Liver (tissue), 9 donors: Measurements from ENCODE around the gene THOC1. TPM values are rescaled to one million over a fixed set of nuclear protein-coding genes. Genes with fewer than 3 reads are reported as not detected.
"Not testable (repeated sequence)": the region's sequence is repeated elsewhere in the genome, so short reads cannot be mapped to it uniquely, and the experiment has no call there.

ENCODE experiments used
- DNase-seq: peaks from one replicate; pipeline ENCODE4 v3.0.0-alpha.2; 2017; ENCODE audit warnings: low spot score
- H3K27ac ChIP-seq, 2 donors: one replicate each; pipeline ENCODE4 v1.7.0; 2013; ENCODE audit warnings: inconsistent platforms in 2 of 2, low read length in 2 of 2, control low read depth in 1 of 2, low read depth in 1 of 2, mild to moderate bottlenecking in 1 of 2
- H3K27me3 ChIP-seq, 4 donors: one replicate each; pipeline versions ENCODE4 v1.6.1 to v1.7.0; 2013; ENCODE audit warnings: low read length in 3 of 4, inconsistent platforms in 1 of 4, mild to moderate bottlenecking in 1 of 4, moderate library complexity in 1 of 4; ENCODE audit not compliant: control insufficient read depth in 4 of 4, insufficient read depth in 4 of 4
- H3K36me3 ChIP-seq, 4 donors: one replicate each; pipeline versions ENCODE4 v1.6.1 to v1.7.0; 2013; ENCODE audit warnings: low read length in 3 of 4, mild to moderate bottlenecking in 3 of 4, low read depth in 1 of 4, moderate library complexity in 1 of 4; ENCODE audit not compliant: control insufficient read depth in 4 of 4, insufficient read depth in 3 of 4
- H3K4me1 ChIP-seq, 4 donors: one replicate each; pipeline versions ENCODE4 v1.6.1 to v1.7.0; 2013; ENCODE audit warnings: low read length in 3 of 4, mild to moderate bottlenecking in 3 of 4, moderate library complexity in 1 of 4; ENCODE audit not compliant: control insufficient read depth in 4 of 4, insufficient read depth in 4 of 4
- H3K4me3 ChIP-seq, 3 donors: one replicate each; pipeline versions ENCODE4 v1.6.1 to v1.7.0; 2013; ENCODE audit warnings: low read length in 3 of 3, control low read depth in 1 of 3, low read depth in 1 of 3, mild to moderate bottlenecking in 1 of 3
- H3K9ac ChIP-seq, 2 donors: one replicate each; pipeline ENCODE4 v1.7.0; 2013; ENCODE audit warnings: low read length in 2 of 2, mild to moderate bottlenecking in 2 of 2, moderate library complexity in 2 of 2, control low read depth in 1 of 2, low read depth in 1 of 2
- H3K9me3 ChIP-seq, 4 donors: one replicate each; pipeline versions ENCODE4 v1.6.1 to v1.7.0; 2013; ENCODE audit warnings: low read length in 3 of 4; ENCODE audit not compliant: control insufficient read depth in 4 of 4
- ATF3 ChIP-seq: IDR thresholded peaks from 2 replicates; pipeline ENCODE4 v1.6.1; 2016; ENCODE audit warnings: antibody characterized with exemption
- EGR1 ChIP-seq, 2 donors: IDR thresholded peaks; 2 replicates each; pipeline ENCODE4 v1.6.1; 2016 to 2018; ENCODE audit warnings: antibody characterized with exemption in 2 of 2, low read depth in 2 of 2
- FOXA1 ChIP-seq: IDR thresholded peaks from 2 replicates; pipeline ENCODE4 v1.6.1; 2016; ENCODE audit warnings: antibody characterized with exemption
- GABPA ChIP-seq, 2 donors: IDR thresholded peaks in 1 of 2; conservative IDR thresholded peaks in 1 of 2; 2 replicates each; pipeline ENCODE4 v1.6.1; 2016; ENCODE audit warnings: antibody characterized with exemption in 2 of 2, mild to moderate bottlenecking in 1 of 2, moderate library complexity in 1 of 2
- HNF4A ChIP-seq, 2 donors: conservative IDR thresholded peaks; 2 replicates each; pipeline ENCODE4 v1.6.1; 2016; ENCODE audit warnings: antibody characterized with exemption in 2 of 2, mild to moderate bottlenecking in 2 of 2
- HNF4G ChIP-seq: IDR thresholded peaks from 2 replicates; pipeline ENCODE4 v1.6.1; 2016; ENCODE audit warnings: antibody characterized with exemption
- NR2F2 ChIP-seq: IDR thresholded peaks from 2 replicates; pipeline ENCODE4 v1.6.1; 2016; ENCODE audit warnings: antibody characterized with exemption
- RAD21 ChIP-seq, 2 donors: IDR thresholded peaks; 2 replicates each; pipeline ENCODE4 v1.6.1; 2016; ENCODE audit warnings: antibody characterized with exemption in 2 of 2, mild to moderate bottlenecking in 2 of 2
- RXRA ChIP-seq, 2 donors: IDR thresholded peaks; 2 replicates each; pipeline ENCODE4 v1.6.1; 2017 to 2018; ENCODE audit warnings: antibody characterized with exemption in 2 of 2, mild to moderate bottlenecking in 1 of 2
- SP1 ChIP-seq: IDR thresholded peaks from 2 replicates; pipeline ENCODE4 v1.6.1; 2018; ENCODE audit warnings: antibody characterized with exemption, mild to moderate bottlenecking
- TAF1 ChIP-seq: conservative IDR thresholded peaks from 2 replicates; pipeline ENCODE4 v1.6.1; 2016; ENCODE audit warnings: antibody characterized with exemption, mild to moderate bottlenecking
- YY1 ChIP-seq: IDR thresholded peaks from 2 replicates; pipeline ENCODE4 v1.6.1; 2016; ENCODE audit warnings: antibody characterized with exemption, mild to moderate bottlenecking
- ZBTB33 ChIP-seq: IDR thresholded peaks from 2 replicates; pipeline ENCODE4 v1.6.1; 2016; ENCODE audit warnings: antibody characterized with exemption
- WGBS: extraction: QIAGEN DNeasy Blood & Tissue Kit; methylation state at CpG from one replicate; pipeline ENCODE4 v1.1.7; 2013; 5-methylcytosine and 5-hydroxymethylcytosine counted together
- polyA plus RNA-seq, 2 donors: library from polyadenylated mRNA; stranded (reverse) in 1 of 2; unstranded in 1 of 2; fragments of 200-250 nt in 1 of 2; fragments of >200 nt in 1 of 2; fragmentation: Nextera tagmentation in 1 of 2; extraction: Ambion mirVana in 1 of 2; gene quantifications; one replicate each; pipeline versions ENCODE4 v1.2.1 to v1.2.3, GENCODE V29; 2013 to 2015
- total RNA-seq, 2 donors: library from RNA; depleted of rRNA; stranded (reverse); fragments of >200 nt; gene quantifications; one replicate each; pipeline ENCODE4 v1.2.3, GENCODE V29; 2014
- TF ChIP-seq, protein P1 (sequence below): IDR thresholded peaks from 2 replicates; pipeline ENCODE4 v1.6.1; 2016; ENCODE audit warnings: antibody characterized with exemption
- TF ChIP-seq, protein P2 (sequence below): fragments of 150-350 bp; IDR thresholded peaks from 2 replicates; pipeline ENCODE4 v1.5.1; 2017; ENCODE audit warnings: improper control_type of control experiment, low read depth, low read length; ENCODE audit not compliant: missing input control
- donor health status: healthy.
- donor health status: healthy.
- donor health status: healthy.
- donor health status: healthy.
- donor health status: healthy.

THOC1 gene
- total and polyA plus RNA-seq, 4 donors, result 5.2 to 30.5 (median 22.0) TPM

GRCh38 chr18:310042-310441, 42.2 kb upstream of the THOC1 start:
- peaks cover 0 to 3% (median 0%) of the 10 kb centered on the region in 4 donors for H3K27me3 ChIP-seq
- H3K27ac ChIP-seq, result no peak overlapping the region
- DNase-seq, result no peak
- no peaks in the 10 kb centered on the region for H3K4me1 ChIP-seq
- no peaks in the 10 kb centered on the region for H3K9me3 ChIP-seq
- H3K36me3 ChIP-seq, result no peaks in the 10 kb centered on the region
- no peak overlapping the region for H3K9ac ChIP-seq
- H3K4me3 ChIP-seq, result no peak overlapping the region
- TF ChIP-seq RAD21 (IDR thresholded peaks at IDR 0.05) (no peak), EGR1 (IDR thresholded peaks at IDR 0.05; ENCODE audit: low read depth in 2 of 2) (no peak), ZBTB33 (no peak), GABPA (IDR thresholded peaks at IDR 0.05 in 1 of 2, conservative IDR thresholded peaks at IDR 0.05 in 1 of 2) (no peak), NR2F2 (no peak), ATF3 (no peak), TAF1 (no peak), HNF4A (conservative IDR thresholded peaks at IDR 0.05) (no peak), SP1 (no peak), HNF4G (no peak), FOXA1 (no peak), YY1 (no peak), RXRA (IDR thresholded peaks at IDR 0.05) (no peak)
- TF ChIP-seq, protein P1, sequence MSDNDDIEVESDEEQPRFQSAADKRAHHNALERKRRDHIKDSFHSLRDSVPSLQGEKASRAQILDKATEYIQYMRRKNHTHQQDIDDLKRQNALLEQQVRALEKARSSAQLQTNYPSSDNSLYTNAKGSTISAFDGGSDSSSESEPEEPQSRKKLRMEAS, result no peak
- TF ChIP-seq, protein P2, sequence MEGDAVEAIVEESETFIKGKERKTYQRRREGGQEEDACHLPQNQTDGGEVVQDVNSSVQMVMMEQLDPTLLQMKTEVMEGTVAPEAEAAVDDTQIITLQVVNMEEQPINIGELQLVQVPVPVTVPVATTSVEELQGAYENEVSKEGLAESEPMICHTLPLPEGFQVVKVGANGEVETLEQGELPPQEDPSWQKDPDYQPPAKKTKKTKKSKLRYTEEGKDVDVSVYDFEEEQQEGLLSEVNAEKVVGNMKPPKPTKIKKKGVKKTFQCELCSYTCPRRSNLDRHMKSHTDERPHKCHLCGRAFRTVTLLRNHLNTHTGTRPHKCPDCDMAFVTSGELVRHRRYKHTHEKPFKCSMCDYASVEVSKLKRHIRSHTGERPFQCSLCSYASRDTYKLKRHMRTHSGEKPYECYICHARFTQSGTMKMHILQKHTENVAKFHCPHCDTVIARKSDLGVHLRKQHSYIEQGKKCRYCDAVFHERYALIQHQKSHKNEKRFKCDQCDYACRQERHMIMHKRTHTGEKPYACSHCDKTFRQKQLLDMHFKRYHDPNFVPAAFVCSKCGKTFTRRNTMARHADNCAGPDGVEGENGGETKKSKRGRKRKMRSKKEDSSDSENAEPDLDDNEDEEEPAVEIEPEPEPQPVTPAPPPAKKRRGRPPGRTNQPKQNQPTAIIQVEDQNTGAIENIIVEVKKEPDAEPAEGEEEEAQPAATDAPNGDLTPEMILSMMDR, result no peak

DNA sequence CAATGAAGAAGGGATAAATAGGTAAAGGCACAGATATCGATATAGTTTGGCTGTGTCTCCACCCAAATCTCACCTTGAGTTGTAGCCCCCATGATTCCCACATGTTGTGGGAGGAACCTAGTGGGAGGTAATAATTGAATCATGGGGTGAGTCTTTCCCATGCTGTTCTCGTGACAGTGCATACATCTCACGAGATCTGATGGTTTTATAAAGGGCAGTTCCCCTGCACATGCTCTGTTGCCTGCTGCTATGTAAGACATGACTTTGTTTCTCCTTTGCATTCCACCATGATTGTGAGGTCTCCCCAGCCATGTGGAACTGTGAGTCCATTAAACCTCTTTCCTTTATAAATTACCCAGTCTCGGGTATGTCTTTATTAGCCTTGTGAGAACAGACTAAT, 40.2 kb upstream of the THOC1 start:
- H3K4me1 ChIP-seq, H3K27me3 ChIP-seq, H3K36me3 ChIP-seq, H3K9me3 ChIP-seq, H3K27ac ChIP-seq, H3K4me3 ChIP-seq, DNase-seq, H3K9ac ChIP-seq: not testable (repeated sequence)
- WGBS, result 88% methylated on average over 4 of the region's 4 CpGs

- DNase-seq, result no peak
- Histone ChIP-seq H3K4me1 (no peaks in the 10 kb centered on the region), H3K9ac (no peak overlapping the region), H3K9me3 (no peaks in the 10 kb centered on the region), H3K27ac (no peak overlapping the region), H3K4me3 (no peak overlapping the region), H3K36me3 (no peaks in the 10 kb centered on the region), H3K27me3 (peaks cover 0 to 3% (median 0%) of the 10 kb centered on the region in 4 donors)
- TF ChIP-seq YY1, result no peak
- no peak for TF ChIP-seq HNF4G
- TF ChIP-seq, protein P1, result no peak
- no peak for TF ChIP-seq EGR1 (IDR thresholded peaks at IDR 0.05; ENCODE audit: low read depth in 2 of 2)
- TF ChIP-seq GABPA (IDR thresholded peaks at IDR 0.05 in 1 of 2, conservative IDR thresholded peaks at IDR 0.05 in 1 of 2), result no peak
- TF ChIP-seq HNF4A (conservative IDR thresholded peaks at IDR 0.05), result no peak
- 76% methylated on average over 7 of the region's 7 CpGs for WGBS
Observed at GRCh38 chr18:306608-307255, 38.9 kb upstream of the THOC1 start.
